ENCODE results near the gene PRSS8.

Gene PRSS8

DNA sequence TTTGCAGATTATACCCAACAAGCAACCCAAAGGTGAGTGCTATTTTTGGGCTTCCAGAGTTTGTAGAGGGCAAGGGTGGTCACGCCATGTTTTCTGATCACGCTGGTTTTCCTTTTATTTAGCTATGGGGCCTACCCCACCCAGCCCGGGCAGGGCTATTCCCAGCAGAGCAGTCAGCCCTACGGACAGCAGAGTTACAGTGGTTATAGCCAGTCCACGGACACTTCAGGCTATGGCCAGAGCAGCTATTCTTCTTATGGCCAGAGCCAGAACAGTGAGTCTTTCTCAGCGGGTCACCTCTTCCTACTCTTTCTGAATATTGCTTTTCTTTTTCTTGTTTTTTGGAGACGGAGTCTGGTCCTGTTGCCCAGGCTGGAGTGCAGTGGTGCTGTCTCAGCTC, 46.9 kb upstream of the PRSS8 start:
- peak overlapping the region; percentile 98 for H3K9ac ChIP-seq (ENCODE audit: low read depth, low read length, poor library complexity, severe bottlenecking)
- no peaks in the 10 kb centered on the region; the same call in 1 of the 2 replicates for H3F3A ChIP-seq (ENCODE audit: low read depth)
- H4K20me1 ChIP-seq (ENCODE audit: insufficient read depth, low read length, poor library complexity, severe bottlenecking): peaks cover 78% of the 10 kb centered on the region

DNA sequence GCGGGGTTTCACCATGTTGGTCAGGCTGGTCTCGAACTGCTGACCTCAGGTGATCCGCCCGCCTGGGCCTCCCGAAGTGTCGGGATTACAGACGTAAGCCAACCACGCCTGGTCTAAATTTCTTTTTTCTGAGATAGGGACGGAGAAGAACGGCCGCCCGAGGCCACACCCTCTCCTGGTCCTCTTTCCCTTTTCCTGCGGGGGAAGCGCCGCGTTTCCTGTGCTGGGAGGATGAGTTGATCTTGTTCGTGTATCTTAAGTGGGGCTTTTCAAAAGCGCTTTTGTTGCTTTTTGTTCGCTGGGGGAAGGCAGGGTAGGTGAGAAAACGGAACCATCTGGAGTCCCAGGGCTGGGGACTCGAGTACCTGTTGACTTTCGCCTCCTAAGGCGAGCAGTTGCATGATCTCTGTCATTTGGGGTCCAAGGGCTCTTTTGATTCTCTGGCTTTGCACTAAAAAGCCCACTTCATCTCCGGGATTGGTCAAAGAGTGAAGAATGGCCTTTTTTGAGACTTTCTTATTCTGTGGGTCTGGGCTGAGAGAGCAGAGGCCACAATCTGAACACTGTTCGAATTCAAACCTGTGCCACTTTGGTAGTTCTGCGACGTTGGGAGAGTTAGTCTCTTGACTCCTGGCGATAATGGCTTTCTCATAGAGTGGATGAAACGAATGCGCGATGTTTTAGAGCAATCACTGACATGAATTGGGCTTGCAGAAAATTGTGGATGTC, 45.7 kb upstream of the PRSS8 start:
- H4K20me1 ChIP-seq (ENCODE audit: insufficient read depth, low read length, poor library complexity, severe bottlenecking): peaks cover 67% of the 10 kb centered on the region
- peak overlapping the region; percentile 98 for H3K9ac ChIP-seq (ENCODE audit: low read depth, low read length, poor library complexity, severe bottlenecking)
- peaks cover 50% of the 10 kb centered on the region for H3K36me3 ChIP-seq (ENCODE audit: insufficient read depth, low read length)
- H3K4me1 ChIP-seq (ENCODE audit: insufficient read depth, low read length, poor library complexity, severe bottlenecking): peaks cover 53% of the 10 kb centered on the region
- H3K79me2 ChIP-seq (ENCODE audit: insufficient read depth, low read length): peaks cover 76% of the 10 kb centered on the region
- no peaks in the 10 kb centered on the region; the same call in 1 of the 2 replicates for H3F3A ChIP-seq (ENCODE audit: low read depth)
- peak overlapping the region; percentile 95 for H3K4me2 ChIP-seq (ENCODE audit: low read depth, low read length, poor library complexity, severe bottlenecking)
- TF ChIP-seq EZH2phosphoT487 (IDR thresholded peaks at IDR 0.05; ENCODE audit: borderline replicate concordance): no peak
- TF ChIP-seq, protein P1, sequence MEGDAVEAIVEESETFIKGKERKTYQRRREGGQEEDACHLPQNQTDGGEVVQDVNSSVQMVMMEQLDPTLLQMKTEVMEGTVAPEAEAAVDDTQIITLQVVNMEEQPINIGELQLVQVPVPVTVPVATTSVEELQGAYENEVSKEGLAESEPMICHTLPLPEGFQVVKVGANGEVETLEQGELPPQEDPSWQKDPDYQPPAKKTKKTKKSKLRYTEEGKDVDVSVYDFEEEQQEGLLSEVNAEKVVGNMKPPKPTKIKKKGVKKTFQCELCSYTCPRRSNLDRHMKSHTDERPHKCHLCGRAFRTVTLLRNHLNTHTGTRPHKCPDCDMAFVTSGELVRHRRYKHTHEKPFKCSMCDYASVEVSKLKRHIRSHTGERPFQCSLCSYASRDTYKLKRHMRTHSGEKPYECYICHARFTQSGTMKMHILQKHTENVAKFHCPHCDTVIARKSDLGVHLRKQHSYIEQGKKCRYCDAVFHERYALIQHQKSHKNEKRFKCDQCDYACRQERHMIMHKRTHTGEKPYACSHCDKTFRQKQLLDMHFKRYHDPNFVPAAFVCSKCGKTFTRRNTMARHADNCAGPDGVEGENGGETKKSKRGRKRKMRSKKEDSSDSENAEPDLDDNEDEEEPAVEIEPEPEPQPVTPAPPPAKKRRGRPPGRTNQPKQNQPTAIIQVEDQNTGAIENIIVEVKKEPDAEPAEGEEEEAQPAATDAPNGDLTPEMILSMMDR (conservative IDR thresholded peaks at IDR 0.05; ENCODE audit: low read length): no peak
- peak overlapping the region; percentile 98 for H3K4me3 ChIP-seq (ENCODE audit: low read length, poor library complexity, severe bottlenecking)
- no peak overlapping the region for H2AFZ ChIP-seq (ENCODE audit: low read length)
- H3K27me3 ChIP-seq (ENCODE audit: insufficient read depth, low read length, poor library complexity, severe bottlenecking): peaks cover 14% of the 10 kb centered on the region
- no peaks in the 10 kb centered on the region for H3K9me2 ChIP-seq (replicated peaks; ENCODE audit: low read depth, low read length)
- no peaks in the 10 kb centered on the region for H3K9me3 ChIP-seq (ENCODE audit: insufficient read depth, low read depth, low read length)

More for the DNA sequence above, 46.9 kb upstream of the PRSS8 start:
- Histone ChIP-seq H3K9me3 (ENCODE audit: insufficient read depth, low read depth, low read length) (no peaks in the 10 kb centered on the region), H3K4me2 (ENCODE audit: low read depth, low read length, poor library complexity, severe bottlenecking) (peak overlapping the region; percentile 95), H3K4me3 (ENCODE audit: low read length, poor library complexity, severe bottlenecking) (peak overlapping the region; percentile 98), H3K36me3 (ENCODE audit: insufficient read depth, low read length) (peaks cover 62% of the 10 kb centered on the region), H3K9me2 (replicated peaks; ENCODE audit: low read depth, low read length) (no peaks in the 10 kb centered on the region), H3K4me1 (ENCODE audit: insufficient read depth, low read length, poor library complexity, severe bottlenecking) (peaks cover 56% of the 10 kb centered on the region), H3K79me2 (ENCODE audit: insufficient read depth, low read length) (peaks cover 87% of the 10 kb centered on the region), H2AFZ (ENCODE audit: low read length) (no peak overlapping the region), H3K27me3 (ENCODE audit: insufficient read depth, low read length, poor library complexity, severe bottlenecking) (peaks cover 14% of the 10 kb centered on the region)
- no peak for TF ChIP-seq EZH2phosphoT487 (IDR thresholded peaks at IDR 0.05; ENCODE audit: borderline replicate concordance)
- TF ChIP-seq, protein P1 (conservative IDR thresholded peaks at IDR 0.05; ENCODE audit: low read length): no peak

DNA sequence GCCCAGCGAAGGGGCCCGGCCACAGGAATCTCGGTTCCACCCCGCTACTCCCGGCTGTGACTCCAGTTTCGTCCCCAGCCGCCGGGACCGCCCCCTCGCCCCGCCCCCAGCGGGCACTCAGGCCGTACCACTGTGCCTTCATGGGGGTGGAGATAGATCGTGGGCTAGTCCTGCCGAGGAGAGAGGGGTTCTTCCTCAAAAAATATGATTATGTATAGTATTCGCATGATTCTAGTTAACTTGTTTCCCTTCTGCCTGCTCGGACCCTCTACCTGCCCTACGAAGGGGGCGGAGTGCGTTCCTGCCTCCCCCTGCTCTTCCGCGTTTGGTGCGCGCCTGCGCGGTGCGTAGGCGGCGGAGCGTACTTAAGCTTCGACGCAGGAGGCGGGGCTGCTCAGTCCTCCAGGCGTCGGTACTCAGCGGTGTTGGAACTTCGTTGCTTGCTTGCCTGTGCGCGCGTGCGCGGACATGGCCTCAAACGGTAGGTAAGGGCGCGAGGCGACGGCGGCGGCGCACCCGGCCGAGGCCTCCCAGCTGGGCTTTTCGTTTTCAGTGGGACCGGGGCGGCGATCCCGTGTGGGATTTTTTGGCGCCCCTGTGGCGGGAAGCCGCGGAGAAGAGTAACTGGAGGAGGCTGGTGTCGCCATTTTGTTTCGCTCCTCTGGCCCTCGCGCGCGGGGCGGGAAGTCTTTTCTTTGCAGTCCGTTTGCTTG, 44.4 kb upstream of the PRSS8 start, which contains the start of gene FUS:
TSS of gene FUS (plus strand) at position 393 of the 713 bp plus-strand sequence. CDS start at position 469, 76 bp downstream.
- TF ChIP-seq, protein P1 (conservative IDR thresholded peaks at IDR 0.05; ENCODE audit: low read length): no peak
- TF ChIP-seq EZH2phosphoT487 (IDR thresholded peaks at IDR 0.05; ENCODE audit: borderline replicate concordance): no peak
- peak within 1 kb of the TSS; percentile 86 for H2AFZ ChIP-seq (ENCODE audit: low read length)

More for the DNA sequence above, 44.4 kb upstream of the PRSS8 start, which contains the start of gene FUS:
- peak within 1 kb of the TSS; percentile 98 for H3K9ac ChIP-seq (ENCODE audit: low read depth, low read length, poor library complexity, severe bottlenecking)
- no peaks in the 10 kb centered on the region for H3K9me3 ChIP-seq (ENCODE audit: insufficient read depth, low read depth, low read length)
- peaks cover 53% of the 10 kb centered on the region for H4K20me1 ChIP-seq (ENCODE audit: insufficient read depth, low read length, poor library complexity, severe bottlenecking)
- H3K9me2 ChIP-seq (replicated peaks; ENCODE audit: low read depth, low read length): no peaks in the 10 kb centered on the region
- peak within 1 kb of the TSS; percentile 95 for H3K4me2 ChIP-seq (ENCODE audit: low read depth, low read length, poor library complexity, severe bottlenecking)
- H3K79me2 ChIP-seq (ENCODE audit: insufficient read depth, low read length): peaks cover 62% of the 10 kb centered on the region
- no peaks in the 10 kb centered on the region; the same call in 1 of the 2 replicates for H3F3A ChIP-seq (ENCODE audit: low read depth)
- peaks cover 37% of the 10 kb centered on the region for H3K36me3 ChIP-seq (ENCODE audit: insufficient read depth, low read length)
- peaks cover 14% of the 10 kb centered on the region for H3K27me3 ChIP-seq (ENCODE audit: insufficient read depth, low read length, poor library complexity, severe bottlenecking)
- peak within 1 kb of the TSS; percentile 98 for H3K4me3 ChIP-seq (ENCODE audit: low read length, poor library complexity, severe bottlenecking)
- peaks cover 40% of the 10 kb centered on the region for H3K4me1 ChIP-seq (ENCODE audit: insufficient read depth, low read length, poor library complexity, severe bottlenecking)
